ENCODE measurements around the gene LRMDA. TPM values are rescaled to one million over a fixed set of nuclear protein-coding genes. Genes with fewer than 3 reads are reported as not detected.

Gene LRMDA
- total and polyA plus RNA-seq, 2 donors (not counting 1 experiment from before 2014, with no cell fraction given), result 0.12 TPM; not detected in 1

DNA sequence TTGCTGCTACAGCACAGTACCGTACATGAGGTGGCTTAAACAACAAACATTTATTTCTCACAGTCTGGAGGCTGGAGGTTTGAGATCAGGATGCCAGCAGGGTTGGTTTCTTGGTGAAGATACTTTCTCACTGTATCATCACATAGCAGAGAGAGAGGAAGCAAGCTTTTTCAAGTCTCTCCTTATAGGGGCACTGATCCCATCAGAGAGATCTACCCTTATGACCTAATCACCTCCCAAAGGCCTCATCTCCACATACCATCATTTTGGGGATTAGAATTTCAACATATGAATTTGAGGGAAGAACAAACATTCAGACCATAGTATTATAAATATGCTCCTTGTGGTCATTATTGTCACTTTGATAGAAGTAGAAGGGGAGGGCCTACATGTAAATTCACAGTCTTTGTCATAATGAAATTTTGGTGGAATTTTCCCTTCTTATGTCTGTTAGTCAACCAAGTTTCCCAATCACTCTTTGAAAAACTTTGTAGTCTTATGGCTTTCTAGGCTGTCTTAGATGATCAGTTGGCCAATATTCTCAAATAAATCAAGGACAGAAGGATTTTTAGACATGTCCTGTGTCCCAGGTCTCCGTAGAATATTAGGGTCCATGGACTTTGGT is 606.2 kb downstream of the LRMDA start:
- ATAC-seq (ENCODE audit: low read depth) (no peak), DNase-seq (no peak)
- Histone ChIP-seq H3K27ac (ENCODE audit: low read length in 2 of 2) (no peak overlapping the region), H3K36me3 (replicated peaks in 1 of 2; ENCODE audit: control extremely low read depth in 1 of 2, control insufficient read depth in 1 of 2, extremely low read depth in 1 of 2, insufficient read depth in 2 of 2, low read length in 1 of 2) (no peaks in the 10 kb centered on the region), H3K4me1 (ENCODE audit: control insufficient read depth in 2 of 2, insufficient read depth in 2 of 2, low read length in 2 of 2) (no peaks in the 10 kb centered on the region), H3K79me2 (ENCODE audit: control insufficient read depth, insufficient read depth, low read length) (no peaks in the 10 kb centered on the region), H2AFZ (ENCODE audit: insufficient read depth, low read depth, low read length, poor library complexity, severe bottlenecking) (no peak overlapping the region), H3K9ac (ENCODE audit: low read length) (no peak overlapping the region), H3K9me3 (ENCODE audit: control extremely low read depth in 1 of 3, control insufficient read depth in 2 of 3, insufficient read depth in 1 of 3, low read length in 2 of 3) (peaks cover 0 to 4% (median 0%) of the 10 kb centered on the region in 3 donors), H3K27me3 (replicated peaks in 1 of 4; ENCODE audit: control extremely low read depth in 1 of 4, control insufficient read depth in 3 of 4, insufficient read depth in 4 of 4, low read length in 3 of 4) (no peaks in the 10 kb centered on the region), H4K20me1 (ENCODE audit: control insufficient read depth, insufficient read depth, low read length, poor library complexity, severe bottlenecking) (no peaks in the 10 kb centered on the region), H3K4me2 (replicated peaks; ENCODE audit: low read depth, low read length, poor library complexity, severe bottlenecking) (no peak overlapping the region), H3K4me3 (ENCODE audit: control extremely low read depth in 1 of 5, extremely low read depth in 1 of 5, insufficient read depth in 1 of 5, low read depth in 2 of 5, low read length in 4 of 5) (no peak overlapping the region)
- no peaks in the 10 kb centered on the region for H3K4me1 Mint-ChIP-seq
- no peaks in the 10 kb centered on the region for H3K9me3 Mint-ChIP-seq (ENCODE audit: insufficient read depth)
- ChIA-PET CTCF (no interaction called here), POLR2A (no interaction called here)
- WGBS (ENCODE audit: insufficient coverage), result 100% methylated on average over 1 of the region's 2 CpGs
- intact Hi-C loops (cut with micrococcal nuclease), result loop anchor here (5.0 kb wide), 1 partner anchor 945 kb away; no protein-coding TSS in a partner anchor
- H3K4me3 Mint-ChIP-seq, result no peak overlapping the region
- peaks cover 11% of the 10 kb centered on the region for H3K27me3 Mint-ChIP-seq
- no peak overlapping the region for H3K27ac Mint-ChIP-seq
- TF ChIP-seq, protein P1, sequence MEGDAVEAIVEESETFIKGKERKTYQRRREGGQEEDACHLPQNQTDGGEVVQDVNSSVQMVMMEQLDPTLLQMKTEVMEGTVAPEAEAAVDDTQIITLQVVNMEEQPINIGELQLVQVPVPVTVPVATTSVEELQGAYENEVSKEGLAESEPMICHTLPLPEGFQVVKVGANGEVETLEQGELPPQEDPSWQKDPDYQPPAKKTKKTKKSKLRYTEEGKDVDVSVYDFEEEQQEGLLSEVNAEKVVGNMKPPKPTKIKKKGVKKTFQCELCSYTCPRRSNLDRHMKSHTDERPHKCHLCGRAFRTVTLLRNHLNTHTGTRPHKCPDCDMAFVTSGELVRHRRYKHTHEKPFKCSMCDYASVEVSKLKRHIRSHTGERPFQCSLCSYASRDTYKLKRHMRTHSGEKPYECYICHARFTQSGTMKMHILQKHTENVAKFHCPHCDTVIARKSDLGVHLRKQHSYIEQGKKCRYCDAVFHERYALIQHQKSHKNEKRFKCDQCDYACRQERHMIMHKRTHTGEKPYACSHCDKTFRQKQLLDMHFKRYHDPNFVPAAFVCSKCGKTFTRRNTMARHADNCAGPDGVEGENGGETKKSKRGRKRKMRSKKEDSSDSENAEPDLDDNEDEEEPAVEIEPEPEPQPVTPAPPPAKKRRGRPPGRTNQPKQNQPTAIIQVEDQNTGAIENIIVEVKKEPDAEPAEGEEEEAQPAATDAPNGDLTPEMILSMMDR (IDR thresholded peaks at IDR 0.05), result no peak
- no peak for TF ChIP-seq EZH2 (IDR thresholded peaks at IDR 0.05; ENCODE audit: borderline replicate concordance, insufficient read depth, low read depth, low read length, poor library complexity, severe bottlenecking)

GRCh38 chr10:76038696-76039095 is 607.3 kb downstream of the LRMDA start:
- no peaks in the 10 kb centered on the region for H3K27me3 ChIP-seq (replicated peaks in 1 of 4; ENCODE audit: control extremely low read depth in 1 of 4, control insufficient read depth in 3 of 4, insufficient read depth in 4 of 4, low read length in 3 of 4)
- H3K27ac Mint-ChIP-seq, result no peak overlapping the region
- H4K20me1 ChIP-seq (ENCODE audit: control insufficient read depth, insufficient read depth, low read length, poor library complexity, severe bottlenecking), result no peaks in the 10 kb centered on the region
- intact Hi-C loops (cut with micrococcal nuclease), result loop anchor here (5.0 kb wide), 1 partner anchor 944 kb away; no protein-coding TSS in a partner anchor
- no peak overlapping the region for H3K9ac ChIP-seq (ENCODE audit: low read length)
- H2AFZ ChIP-seq (ENCODE audit: insufficient read depth, low read depth, low read length, poor library complexity, severe bottlenecking), result no peak overlapping the region
- DNase-seq (no peak), ATAC-seq (ENCODE audit: low read depth) (no peak)
- H3K4me2 ChIP-seq (replicated peaks; ENCODE audit: low read depth, low read length, poor library complexity, severe bottlenecking), result no peak overlapping the region
- H3K27ac ChIP-seq (ENCODE audit: low read length in 2 of 2), result no peak overlapping the region
- peaks cover 11% of the 10 kb centered on the region for H3K27me3 Mint-ChIP-seq
- ChIA-PET CTCF (interaction anchor here (1.0 kb wide), 1 partner anchor 10 kb away, joined by 3 read pairs; no protein-coding TSS in a partner anchor), POLR2A (no interaction called here)
- TF ChIP-seq, protein P1 (IDR thresholded peaks at IDR 0.05), result no peak
- TF ChIP-seq EZH2 (IDR thresholded peaks at IDR 0.05; ENCODE audit: borderline replicate concordance, insufficient read depth, low read depth, low read length, poor library complexity, severe bottlenecking), result no peak
- H3K36me3 ChIP-seq (replicated peaks in 1 of 2; ENCODE audit: control extremely low read depth in 1 of 2, control insufficient read depth in 1 of 2, extremely low read depth in 1 of 2, insufficient read depth in 2 of 2, low read length in 1 of 2), result no peaks in the 10 kb centered on the region
- peaks cover 0 to 4% (median 0%) of the 10 kb centered on the region in 3 donors for H3K9me3 ChIP-seq (ENCODE audit: control extremely low read depth in 1 of 3, control insufficient read depth in 2 of 3, insufficient read depth in 1 of 3, low read length in 2 of 3)
- H3K4me1 Mint-ChIP-seq, result no peaks in the 10 kb centered on the region
- H3K9me3 Mint-ChIP-seq (ENCODE audit: insufficient read depth), result no peaks in the 10 kb centered on the region
- no peaks in the 10 kb centered on the region for H3K79me2 ChIP-seq (ENCODE audit: control insufficient read depth, insufficient read depth, low read length)
- no peaks in the 10 kb centered on the region for H3K4me1 ChIP-seq (ENCODE audit: control insufficient read depth in 2 of 2, insufficient read depth in 2 of 2, low read length in 2 of 2)
- H3K4me3 Mint-ChIP-seq, result no peak overlapping the region
- H3K4me3 ChIP-seq (ENCODE audit: control extremely low read depth in 1 of 5, extremely low read depth in 1 of 5, insufficient read depth in 1 of 5, low read depth in 2 of 5, low read length in 4 of 5), result no peak overlapping the region
